ENCODE data around the gene DDTL.

- TF ChIP-seq ARNT (IDR thresholded peaks at IDR 0.05), result no peak
- TF ChIP-seq, protein P1, sequence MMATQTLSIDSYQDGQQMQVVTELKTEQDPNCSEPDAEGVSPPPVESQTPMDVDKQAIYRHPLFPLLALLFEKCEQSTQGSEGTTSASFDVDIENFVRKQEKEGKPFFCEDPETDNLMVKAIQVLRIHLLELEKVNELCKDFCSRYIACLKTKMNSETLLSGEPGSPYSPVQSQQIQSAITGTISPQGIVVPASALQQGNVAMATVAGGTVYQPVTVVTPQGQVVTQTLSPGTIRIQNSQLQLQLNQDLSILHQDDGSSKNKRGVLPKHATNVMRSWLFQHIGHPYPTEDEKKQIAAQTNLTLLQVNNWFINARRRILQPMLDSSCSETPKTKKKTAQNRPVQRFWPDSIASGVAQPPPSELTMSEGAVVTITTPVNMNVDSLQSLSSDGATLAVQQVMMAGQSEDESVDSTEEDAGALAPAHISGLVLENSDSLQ (IDR thresholded peaks at IDR 0.05), result no peak
- no peak for TF ChIP-seq SUZ12 (IDR thresholded peaks at IDR 0.05)
- no peak for TF ChIP-seq BHLHE40 (IDR thresholded peaks at IDR 0.05; ENCODE audit: borderline replicate concordance)
- TF ChIP-seq TARDBP (IDR thresholded peaks at IDR 0.05), result no peak
- no peak for TF ChIP-seq SP1 (IDR thresholded peaks at IDR 0.05)
- no peak for TF ChIP-seq NFRKB (IDR thresholded peaks at IDR 0.05)
- no peak for TF ChIP-seq FOXA1 (IDR thresholded peaks at IDR 0.05)
- TF ChIP-seq FOXM1 (IDR thresholded peaks at IDR 0.05; ENCODE audit: borderline replicate concordance), result no peak
- no peak for TF ChIP-seq CTBP1 (IDR thresholded peaks at IDR 0.05; ENCODE audit: borderline replicate concordance)
- TF ChIP-seq HDGF (IDR thresholded peaks at IDR 0.05; ENCODE audit: borderline replicate concordance), result no peak
- TF ChIP-seq LEF1 (IDR thresholded peaks at IDR 0.05; ENCODE audit: borderline replicate concordance), result no peak
- no peak for TF ChIP-seq FOXK2 (IDR thresholded peaks at IDR 0.05)
- TF ChIP-seq ZNF384 (IDR thresholded peaks at IDR 0.05), result no peak
Measured at GRCh38 chr22:23984430-23984829, 17.7 kb downstream of the DDTL start.
